Muscle of back (tissue), 11 donors: ENCODE measurements around the gene SAMD10. TPM values are rescaled to one million over a fixed set of nuclear protein-coding genes. Genes with fewer than 3 reads are reported as not detected.
"Not testable (repeated sequence)": the region's sequence is repeated elsewhere in the genome, so short reads cannot be mapped to it uniquely, and the experiment has no call there.

ENCODE experiments used
- DNase-seq, 3 donors: peaks; one replicate each; pipeline versions ENCODE4 v3.0.0 to v3.0.0-alpha.2; 2013
- polyA plus RNA-seq, 10 donors: library from polyadenylated mRNA; unstranded; fragments of 120-200 nt; gene quantifications; one replicate each; pipeline ENCODE4 v1.2.1, GENCODE V29; 2013; ENCODE audit not compliant: insufficient read length in 10 of 10

The SAMD10 gene
- polyA plus RNA-seq, 10 donors = 2.1 to 4.2 (median 3.0) TPM

DNA sequence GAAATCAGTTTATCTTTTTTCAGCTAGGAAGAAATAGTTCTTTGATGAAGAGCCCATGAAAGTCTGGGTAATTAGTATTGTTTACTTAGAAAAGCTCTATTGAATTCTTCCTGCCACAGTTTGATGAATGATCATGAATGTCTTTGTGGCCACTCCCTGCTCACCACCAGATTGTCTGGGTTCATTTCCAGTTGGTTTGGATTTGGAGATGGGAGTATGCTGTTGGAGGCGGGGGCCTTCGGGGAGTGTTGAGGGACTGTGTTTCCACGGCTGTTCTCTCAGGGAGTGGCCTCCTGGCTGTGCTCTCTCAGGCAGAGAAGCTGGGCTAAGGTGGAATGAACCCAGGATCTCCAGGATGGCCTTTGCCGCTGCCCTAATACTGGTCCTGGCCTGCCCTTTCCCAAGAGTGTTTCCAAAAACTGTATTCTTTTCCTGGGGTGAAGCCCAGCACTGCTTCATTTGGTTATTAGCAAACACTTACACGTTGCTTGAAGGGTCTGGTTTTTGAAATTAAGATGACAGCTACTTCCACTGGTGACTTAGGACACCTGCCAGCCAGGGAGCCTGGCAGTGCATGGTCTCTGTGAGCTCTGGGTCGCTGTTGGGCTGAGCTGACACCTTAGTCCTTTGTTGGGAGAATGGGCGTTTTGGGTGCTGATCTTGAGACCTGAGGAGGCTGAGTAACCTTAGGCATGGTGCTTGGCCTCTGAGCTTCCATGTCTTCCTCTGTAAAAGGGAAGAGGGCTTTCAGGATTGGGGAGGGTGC, 24.7 kb upstream of the SAMD10 start:
- no peak for DNase-seq

DNA sequence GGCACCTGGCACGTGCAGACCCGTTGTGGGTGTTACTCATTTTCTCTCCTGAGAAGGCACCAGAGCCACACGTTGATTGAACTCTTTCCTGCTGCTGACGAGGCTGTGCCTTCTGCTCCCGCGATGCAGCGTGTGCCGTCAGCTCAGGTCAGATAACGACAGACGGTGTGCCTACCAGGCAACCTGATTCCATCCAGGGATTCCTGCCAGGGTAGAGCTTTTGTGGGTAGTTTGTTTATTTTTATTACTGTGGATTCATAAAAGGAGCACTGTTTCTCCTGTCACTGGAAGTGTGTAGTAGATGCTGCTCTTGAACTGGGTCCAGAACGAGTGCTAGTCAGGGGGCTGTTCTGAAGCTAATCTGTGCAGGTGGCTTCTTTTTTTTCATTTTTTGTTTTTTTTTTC, 22.2 kb upstream of the SAMD10 start:
- no peak for DNase-seq

DNA sequence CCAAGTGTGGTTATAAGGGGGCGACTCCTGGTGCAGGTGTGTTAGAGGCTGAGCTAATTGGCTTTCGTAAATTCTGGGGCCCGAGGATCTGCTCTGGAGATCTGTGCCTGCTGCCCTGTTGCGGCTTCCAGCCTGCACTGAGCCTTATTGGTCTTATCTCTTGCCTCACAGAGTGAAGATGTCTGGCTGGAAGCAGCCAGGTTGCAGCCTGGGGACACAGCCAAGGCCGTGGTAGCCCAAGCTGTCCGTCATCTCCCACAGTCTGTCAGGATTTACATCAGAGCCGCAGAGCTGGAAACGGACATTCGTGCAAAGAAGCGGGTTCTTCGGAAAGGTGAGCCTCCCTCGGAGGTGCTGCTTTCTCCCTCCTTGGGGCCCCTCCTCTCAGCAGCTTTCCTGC, 21.5 kb upstream of the SAMD10 start:
- no peak for DNase-seq

DNA sequence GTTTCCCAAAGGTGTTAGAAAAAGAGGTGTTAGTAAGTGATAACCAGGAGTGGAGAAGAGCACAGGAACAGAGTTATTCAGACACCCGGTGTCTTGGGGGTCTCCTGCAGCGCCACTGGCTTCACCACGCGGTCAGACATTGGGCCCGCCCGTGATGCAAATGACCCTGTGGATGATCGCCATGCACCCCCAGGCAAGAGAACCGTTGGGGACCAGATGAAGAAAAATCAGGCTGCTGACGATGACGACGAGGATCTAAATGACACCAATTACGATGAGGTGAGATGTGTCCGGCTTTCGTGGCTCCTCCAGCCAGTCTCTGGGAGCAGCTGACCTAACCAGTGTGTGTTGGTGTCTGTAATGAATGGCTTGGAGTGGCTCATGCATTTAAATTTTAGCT, 3.5 kb upstream of the SAMD10 start:
- DNase-seq = no peak

DNA sequence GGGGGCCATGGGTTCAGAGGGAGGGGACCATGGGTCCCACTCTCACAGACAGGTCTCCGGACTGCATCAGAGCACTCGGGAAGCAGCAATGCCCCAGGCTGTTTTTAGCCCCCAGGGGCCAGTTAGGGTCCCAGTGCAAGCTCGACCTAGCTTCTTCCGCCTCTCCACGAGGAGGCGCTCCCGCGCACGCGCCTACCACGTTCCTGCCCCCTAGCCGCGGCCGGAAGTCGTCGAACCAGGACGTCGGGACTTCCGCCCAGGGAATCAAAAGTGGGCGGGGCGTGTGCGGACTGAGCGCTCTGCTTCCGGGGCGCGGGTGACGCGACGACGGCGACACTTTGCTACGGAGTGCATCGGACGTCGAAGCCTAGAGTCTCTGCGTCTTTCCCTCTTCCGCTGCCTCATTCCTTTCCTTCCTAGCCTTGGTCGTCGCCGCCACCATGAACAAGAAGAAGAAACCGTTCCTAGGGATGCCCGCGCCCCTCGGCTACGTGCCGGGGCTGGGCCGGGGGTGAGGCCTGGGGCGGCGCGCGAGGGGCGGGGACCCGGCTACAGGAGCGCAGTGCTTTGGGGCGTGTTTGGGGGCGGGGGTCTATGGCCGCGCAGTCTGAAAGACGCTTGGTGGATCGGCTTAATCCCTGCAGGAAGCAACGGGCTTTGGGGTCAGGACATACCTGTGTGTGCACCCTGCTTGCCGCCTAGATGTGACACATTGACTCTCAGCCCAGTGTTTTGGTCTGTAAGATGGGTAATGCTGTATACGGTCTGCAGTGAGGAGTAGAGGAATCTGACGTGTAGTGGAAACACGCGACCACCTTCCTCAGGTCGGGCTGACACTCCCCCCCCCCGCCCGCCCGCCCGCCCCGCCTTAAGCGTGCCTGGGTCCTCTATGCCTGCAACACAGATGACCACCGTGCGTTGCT, 1.6 kb upstream of the SAMD10 start, which contains the start of gene PRPF6:
Gene PRPF6, plus strand, starts transcription at position 327 of the 923 bp plus-strand sequence. Its CDS starts 114 bp downstream, at position 441.
- peak; percentile 95 to 98 (median 96) for DNase-seq

DNA sequence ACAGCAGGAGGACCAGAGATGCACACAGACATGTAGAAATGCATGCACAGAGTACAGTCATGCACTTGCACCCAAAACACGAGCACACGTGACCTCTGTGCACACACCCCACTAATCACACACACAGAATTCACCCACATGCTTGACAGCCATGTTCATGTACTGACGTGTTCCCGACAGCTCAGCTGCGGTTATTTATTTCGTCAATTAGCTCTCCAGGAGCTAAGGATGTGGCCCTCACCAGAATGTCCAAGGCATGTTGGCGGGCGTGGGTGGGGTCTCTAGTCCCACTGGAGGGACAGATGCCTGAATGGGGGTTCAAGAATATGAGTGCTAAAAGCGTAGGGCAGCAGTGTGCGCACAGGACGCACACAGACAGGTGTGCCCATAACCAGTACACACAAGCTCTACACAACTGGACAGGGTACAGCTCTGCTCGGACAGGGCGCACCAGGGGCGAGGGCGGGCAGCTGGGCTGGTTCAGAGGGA, 919 bp upstream of the SAMD10 start:
- no peak for DNase-seq

DNA sequence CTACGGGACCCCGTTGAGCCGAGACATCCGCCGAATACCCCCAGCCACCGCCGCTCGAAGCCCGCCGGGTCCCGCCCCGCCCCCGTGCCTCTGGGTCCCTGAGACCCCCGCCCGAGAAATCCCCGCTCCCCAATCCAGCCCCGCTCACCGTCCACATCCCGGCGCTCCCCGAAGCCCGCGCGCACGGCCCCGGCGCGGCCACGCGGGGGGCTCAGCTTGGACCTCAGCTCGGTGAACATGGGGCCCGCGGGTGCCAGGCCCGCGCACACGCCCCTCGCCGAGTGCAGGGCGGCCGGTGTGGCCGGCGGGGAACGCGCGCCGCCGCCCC, 249 bp downstream of the SAMD10 start:
- DNase-seq = peak in 1 of 3 donors; percentile 29

DNA sequence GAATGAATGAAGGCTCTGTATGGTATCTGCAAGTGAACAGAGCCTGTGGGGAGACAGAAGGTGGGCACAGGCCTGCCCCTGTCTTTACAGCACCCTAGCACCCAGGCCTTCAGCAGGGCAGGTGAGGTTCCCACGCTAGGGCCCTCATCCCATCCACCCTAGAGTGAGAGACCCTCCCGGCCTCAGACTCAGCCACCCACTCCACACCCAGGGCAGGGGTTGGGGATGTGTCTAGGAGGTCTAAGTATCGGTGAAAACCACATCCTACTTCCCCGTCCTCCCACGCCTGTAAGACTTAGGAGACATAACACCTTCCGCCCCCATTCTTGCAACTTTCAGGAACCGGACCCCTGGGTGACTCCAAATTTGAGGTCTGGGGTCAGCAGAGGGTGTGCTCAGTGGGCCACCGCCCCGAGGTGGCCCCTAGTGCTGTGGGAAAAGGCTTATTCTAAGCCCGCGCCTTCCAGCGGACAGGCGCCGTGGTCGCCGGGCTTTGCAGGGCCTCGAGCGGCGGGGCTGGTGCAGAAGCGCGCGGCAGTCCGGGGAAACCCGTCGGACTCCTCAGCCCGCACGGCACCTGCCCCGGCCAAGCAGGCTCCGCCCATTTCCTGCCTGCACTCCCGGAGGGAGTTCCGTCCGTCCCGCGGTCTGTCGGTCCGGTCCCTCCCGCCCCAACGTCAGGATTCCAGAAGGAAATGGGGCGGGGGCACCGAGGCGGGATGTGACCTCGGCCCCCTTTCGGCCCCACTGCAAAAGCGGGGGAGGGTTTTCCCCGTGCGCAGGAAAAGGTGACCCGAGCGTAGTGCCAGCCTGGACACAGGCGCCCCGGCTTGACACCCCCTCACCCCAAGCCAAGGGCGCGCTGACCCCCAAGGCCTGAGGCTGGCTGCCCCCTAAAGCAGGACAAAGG, 868 bp downstream of the SAMD10 start:
- DNase-seq = peak in 1 of 3 donors; percentile 67

DNA sequence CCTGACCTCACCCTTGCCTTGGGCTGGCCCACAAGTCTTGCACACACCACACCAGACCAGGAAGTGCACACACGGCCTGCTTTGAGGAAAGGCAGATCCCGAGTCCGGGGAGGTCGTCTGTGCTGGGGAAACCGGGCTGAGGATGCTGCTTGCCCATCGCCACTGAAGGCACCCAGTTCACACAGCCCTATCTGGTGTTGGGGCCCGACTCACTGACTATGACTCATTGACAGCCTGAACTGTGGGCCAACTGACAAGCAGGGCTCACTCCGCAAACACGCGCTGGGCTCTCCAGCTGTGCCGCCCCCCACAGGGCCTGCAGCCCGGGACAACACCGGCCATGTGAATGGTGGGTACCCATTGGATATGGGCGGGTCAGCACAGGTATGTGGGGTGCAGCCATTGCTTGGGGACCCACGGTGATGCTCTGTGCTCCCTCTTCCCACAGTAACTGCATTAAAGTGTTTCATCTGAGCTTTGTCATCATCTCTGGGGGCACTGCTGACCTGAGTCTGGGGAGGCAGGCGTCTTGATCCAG, 1.6 kb downstream of the SAMD10 start:
- no peak for DNase-seq

DNA sequence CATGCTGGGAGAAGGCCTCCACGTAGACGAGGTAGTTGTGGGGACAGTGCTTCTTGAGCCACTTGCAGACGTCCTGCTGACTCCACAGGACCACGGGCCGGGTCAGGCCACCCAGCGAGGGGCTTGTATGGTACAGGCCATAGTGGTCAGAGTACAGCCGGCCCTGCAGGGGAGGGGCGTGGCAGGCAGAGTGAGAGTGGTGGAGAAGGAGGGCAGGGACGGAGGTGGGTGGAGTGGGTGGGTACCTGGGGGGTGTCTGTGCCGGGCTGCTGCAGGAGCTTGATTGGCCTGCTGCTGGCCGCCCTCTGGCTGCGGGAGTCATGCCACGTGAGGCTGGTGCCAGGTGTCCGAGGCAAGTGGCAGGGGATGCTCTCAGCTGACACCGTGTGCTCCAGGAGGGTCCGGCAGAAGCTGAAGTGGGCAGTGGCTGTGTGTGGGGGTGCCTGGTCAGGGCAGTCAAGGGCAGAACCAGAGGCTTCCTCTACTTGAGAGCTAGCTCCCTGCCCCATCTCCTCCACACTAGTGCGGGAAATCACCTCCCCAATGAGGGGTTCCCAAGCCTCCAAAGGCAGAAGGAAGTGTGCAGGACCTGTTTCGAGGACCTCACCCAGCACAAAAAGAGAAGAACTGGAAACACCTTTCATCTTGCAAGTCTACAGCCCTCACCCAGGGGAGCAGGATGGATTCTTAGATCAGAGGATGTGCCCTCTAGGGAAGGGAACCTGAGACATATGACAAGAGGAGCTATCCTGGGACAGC, 2.3 kb downstream of the SAMD10 start:
- no peak for DNase-seq

DNA sequence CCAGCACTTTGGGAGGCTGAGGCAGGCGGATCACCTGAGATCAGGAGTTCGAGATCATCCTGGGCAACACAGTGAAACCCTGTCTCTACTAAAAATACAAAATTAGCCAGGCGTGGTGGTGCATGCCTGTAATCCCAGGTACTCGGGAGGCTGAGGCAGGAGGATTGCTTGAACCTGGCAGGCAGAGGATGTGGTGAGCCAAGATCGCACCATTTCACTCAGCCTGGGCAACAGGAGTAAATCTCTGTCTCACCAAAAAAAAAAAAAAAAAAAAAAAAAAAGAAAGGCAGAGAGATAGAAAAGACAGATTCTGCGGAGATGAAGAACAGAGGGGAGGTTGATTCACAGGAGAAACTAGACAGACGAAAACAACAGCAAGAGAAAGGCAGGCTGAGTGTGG, 2.9 kb downstream of the SAMD10 start:
- DNase-seq = not testable (repeated sequence)

DNA sequence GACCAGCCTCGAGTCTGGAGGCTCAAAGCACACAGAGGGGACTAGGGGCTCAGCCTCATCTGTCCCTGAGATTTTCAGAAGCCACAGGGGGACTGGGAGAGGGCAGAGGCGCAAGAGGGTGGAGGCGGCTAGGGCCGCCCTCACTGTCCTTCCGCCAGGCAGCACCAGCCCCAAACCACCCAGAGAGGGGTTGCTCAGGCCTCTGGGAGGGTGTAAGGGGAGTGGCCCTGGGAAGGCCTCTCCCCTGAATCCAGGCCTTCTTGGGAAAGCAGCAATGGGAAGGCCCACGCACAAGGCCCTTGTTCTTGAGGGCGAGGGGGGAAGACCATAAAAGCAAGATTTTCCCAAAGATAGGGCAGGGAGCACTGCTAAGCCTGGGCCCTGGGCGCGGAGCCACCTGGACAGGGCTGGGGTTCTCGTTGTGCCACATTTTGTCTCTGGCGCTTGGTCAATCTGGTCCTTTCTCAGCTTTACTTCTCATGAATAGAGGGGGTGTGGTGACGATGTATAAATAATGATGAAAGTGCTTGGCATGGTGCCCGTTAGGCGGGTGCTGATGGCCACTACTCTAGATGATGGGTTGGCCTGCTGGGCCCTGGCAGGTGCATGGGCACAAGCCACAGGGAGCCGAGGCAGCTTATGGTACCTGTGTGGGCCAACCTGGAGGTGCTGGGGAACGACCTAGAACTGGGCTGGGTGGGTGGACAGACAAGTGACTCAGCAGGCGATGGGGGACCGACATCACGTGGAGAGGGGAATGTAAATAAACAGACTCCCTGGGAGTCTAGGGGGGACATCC, 4.8 kb downstream of the SAMD10 start:
- DNase-seq = no peak

DNA sequence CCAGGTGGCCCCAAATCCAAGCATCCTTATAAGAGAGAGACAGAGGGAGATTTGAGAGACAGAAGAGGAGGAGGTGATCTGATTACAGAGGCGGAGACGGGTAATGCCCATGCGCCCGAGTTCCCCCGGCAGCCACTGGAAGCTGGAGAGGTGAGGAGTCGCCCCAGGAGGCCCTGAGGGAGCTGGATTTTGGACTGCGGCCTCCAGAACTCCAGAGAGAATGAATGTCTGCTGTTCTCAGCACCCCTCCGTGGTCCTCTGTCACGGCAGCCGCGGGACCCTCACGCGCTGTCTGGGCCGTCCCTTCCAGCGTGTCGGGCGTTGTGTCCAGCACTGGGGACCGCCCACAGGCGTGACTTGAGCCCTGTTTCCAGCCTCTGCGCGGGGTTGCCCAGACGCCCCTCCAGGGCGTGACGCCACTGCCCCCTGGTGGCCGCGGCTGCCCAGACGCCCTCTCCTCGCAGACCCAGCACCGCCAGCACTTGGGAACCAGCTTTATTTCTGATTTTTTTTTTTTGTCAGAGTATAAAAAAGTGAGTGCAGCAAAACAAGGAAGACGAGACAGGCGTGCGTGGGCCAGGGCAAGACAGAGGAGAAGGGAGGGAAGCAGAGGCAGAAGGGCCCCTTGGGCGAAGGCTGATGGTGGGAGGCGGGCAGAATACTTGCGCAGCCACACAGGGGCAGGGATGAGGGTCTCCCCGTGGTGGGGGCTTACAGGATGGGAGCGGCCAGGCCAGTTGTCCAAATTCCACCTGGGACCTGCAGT, 5.6 kb downstream of the SAMD10 start:
- peak; percentile 76 to 95 (median 93) for DNase-seq

DNA sequence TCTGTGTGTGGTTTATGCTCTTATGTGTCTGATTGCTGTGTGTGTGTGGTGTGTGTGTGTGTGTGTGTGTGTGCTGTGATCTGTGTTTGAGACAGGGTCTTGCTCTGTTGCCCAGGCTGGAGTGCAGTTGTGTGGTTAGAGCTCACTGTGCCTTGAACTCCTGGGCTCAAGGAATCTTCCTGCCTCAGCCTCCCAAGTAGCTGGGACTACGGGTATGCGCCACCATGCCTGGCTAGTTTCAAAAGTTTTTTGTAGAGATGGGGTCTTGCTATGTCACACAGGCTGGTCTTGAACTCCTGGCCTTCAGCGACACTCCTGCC, 6.3 kb downstream of the SAMD10 start:
- DNase-seq = no peak

DNA sequence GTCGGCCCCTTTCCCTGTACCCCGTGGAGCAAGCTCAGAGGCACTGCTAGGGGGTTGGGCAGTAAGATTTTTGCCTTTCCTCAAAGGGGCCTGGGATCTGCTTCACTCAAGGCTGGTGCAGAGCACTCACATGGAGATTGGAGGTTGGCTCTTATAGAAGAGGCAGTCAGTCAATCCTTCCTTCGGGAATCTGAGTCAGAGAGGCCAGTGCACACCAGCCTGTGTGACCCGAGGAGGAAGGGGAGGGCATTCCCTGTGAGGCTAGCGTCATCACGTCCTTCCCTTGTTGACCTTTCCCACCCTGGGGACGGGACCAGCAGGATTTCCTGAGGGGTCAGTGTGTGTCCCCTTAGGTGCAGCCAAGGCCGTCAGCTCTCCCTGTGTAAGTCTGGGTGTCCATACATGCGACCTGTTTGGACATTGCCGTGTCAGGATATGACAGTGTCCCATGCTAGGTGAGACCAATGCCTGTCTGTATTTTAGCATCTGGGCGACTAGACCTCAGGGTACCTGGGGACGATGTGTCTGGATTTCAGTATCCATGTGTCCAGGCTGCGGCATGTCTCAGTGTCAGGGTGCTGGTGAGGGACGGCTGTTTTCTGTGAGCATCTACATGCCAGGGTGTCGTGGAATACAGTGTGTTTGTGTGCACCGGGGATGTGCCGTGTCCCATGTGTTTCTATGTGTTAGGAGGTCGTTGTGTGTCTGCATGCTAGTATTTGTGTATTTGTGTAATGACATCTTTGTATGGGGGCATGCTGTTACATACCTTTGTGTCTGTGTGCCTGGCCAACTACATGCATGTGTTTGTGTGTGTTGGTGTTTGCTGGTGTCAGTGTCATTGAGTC, 6.9 kb downstream of the SAMD10 start:
- DNase-seq = no peak

DNA sequence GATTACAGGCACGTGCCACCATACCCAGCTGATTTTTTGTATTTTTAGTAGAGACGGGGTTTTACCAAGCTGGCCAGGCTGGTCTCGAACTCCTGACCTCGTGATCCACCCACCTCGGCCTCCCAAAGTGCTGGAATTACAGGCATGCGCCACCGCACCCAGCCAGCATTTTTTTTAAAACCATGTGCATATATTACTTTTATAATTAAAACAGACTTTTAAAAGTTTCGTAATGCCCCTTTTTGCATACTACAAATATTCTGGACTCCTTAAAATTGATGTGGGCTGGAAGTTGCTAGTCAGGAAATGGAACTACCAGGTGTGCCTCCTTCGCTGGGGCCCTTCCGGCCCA, 7.5 kb downstream of the SAMD10 start:
- not testable (repeated sequence) for DNase-seq

DNA sequence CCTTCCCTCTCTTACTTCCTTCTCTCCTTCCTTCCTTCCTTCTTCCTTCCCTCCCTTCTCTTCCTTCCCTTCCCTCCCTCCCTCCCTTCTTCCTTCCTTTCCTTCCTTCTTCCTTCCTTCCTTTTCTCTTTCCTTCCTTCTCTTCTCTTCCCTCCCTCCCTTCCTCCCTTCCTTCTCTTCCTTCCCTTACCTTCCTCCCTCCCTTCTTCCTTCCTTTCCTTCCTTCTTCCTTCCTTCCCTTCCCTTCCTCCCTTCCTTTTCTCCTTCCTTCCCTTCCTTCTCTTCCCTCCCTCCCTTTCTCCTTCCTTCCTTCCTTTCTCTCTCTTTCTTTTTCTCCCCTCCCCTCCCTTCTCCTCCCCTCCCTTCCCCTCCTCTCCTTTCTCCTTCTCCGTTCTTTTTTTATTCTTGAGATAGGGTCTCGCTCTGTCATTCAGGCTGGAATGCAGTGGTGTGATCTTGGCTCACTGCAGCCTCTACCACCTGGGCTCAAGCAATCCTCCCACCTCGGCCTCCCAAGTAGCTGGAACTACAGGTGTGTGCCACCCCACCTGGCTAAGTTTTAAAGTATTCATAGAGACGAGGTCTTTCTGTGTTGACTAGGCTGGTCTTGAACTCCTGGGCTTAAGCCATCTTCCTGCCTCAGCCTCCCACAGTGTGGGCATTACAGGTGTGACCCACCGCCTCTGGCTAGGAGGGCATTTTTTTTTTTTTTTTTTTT, 8.6 kb downstream of the SAMD10 start:
- no peak for DNase-seq
